SK-N-SH (cell line): ENCODE data around the gene SPSB3.

Experiments
- CTCF ChIP-seq: fragments of 200-600 bp; sonication (generic); IDR thresholded peaks from 2 replicates; pipeline ENCODE4 v1.6.1; 2017; ENCODE audit warnings: antibody characterized with exemption, mild to moderate bottlenecking, moderate library complexity
- EP300 ChIP-seq, 2 experiments: IDR thresholded peaks; 2 replicates each; pipeline versions ENCODE4 v1.4.0 to v1.6.1; 2012; ENCODE audit warnings: borderline replicate concordance in 1 of 2, low read depth in 1 of 2, low read length in 1 of 2
- FOSL2 ChIP-seq: IDR thresholded peaks from 2 replicates; pipeline ENCODE4 v1.4.0; 2012; ENCODE audit warnings: low read depth, mild to moderate bottlenecking, moderate library complexity, borderline replicate concordance
- MXI1 ChIP-seq: IDR thresholded peaks from 2 replicates; pipeline ENCODE4 v1.6.1; 2012; ENCODE audit warnings: mild to moderate bottlenecking, low read depth, low read length, improper control_type of control experiment
- RCOR1 ChIP-seq: fragments of 150-350 bp; IDR thresholded peaks from 2 replicates; pipeline ENCODE4 v1.6.1; 2017; ENCODE audit warnings: antibody characterized with exemption, low read length
- REST ChIP-seq: IDR thresholded peaks from 2 replicates; pipeline ENCODE4 v1.6.1; 2012; ENCODE audit warnings: mild to moderate bottlenecking, low read depth, low read length, moderate library complexity
- SMC3 ChIP-seq: IDR thresholded peaks from 2 replicates; pipeline ENCODE4 v1.6.1; 2012; ENCODE audit warnings: low read depth, low read length, improper control_type of control experiment
- TEAD4 ChIP-seq: IDR thresholded peaks from 2 replicates; pipeline ENCODE4 v1.4.0; 2012; ENCODE audit warnings: mild to moderate bottlenecking, borderline replicate concordance; ENCODE audit not compliant: insufficient read depth

- TF ChIP-seq CTCF: no peak
- TF ChIP-seq MXI1: no peak
- TF ChIP-seq RCOR1: no peak
- no peak for TF ChIP-seq FOSL2
- TF ChIP-seq SMC3: no peak
- no peak for TF ChIP-seq TEAD4
- TF ChIP-seq REST: no peak
- TF ChIP-seq EP300 (IDR thresholded peaks at IDR 0.05; ENCODE audit: borderline replicate concordance in 1 of 2, low read depth in 1 of 2, low read length in 1 of 2): no peak
Observed at GRCh38 chr16:1776672-1776955, 5.8 kb downstream of the SPSB3 start.
